GM12878 (cell line): Measurements from ENCODE around the gene MAN1A1.

Experiments
- HDGF ChIP-seq: fragments of 450-650 bp; IDR thresholded peaks from 2 replicates; pipeline ENCODE4 v1.6.1; 2016; ENCODE audit warnings: antibody characterized with exemption
- POLR2A ChIP-seq: IDR thresholded peaks from 2 replicates; pipeline ENCODE4 v1.6.1; 2011; ENCODE audit warnings: low read depth, mild to moderate bottlenecking, low read length
- POLR2AphosphoS5 ChIP-seq: IDR thresholded peaks from 2 replicates; pipeline ENCODE4 v1.6.1; 2011; ENCODE audit warnings: mild to moderate bottlenecking, low read length, inconsistent platforms
- RUNX3 ChIP-seq: IDR thresholded peaks from 2 replicates; pipeline ENCODE4 v1.6.1; 2012; ENCODE audit warnings: low read length, inconsistent platforms
- TAF1 ChIP-seq: IDR thresholded peaks from 2 replicates; pipeline ENCODE4 v1.6.1; 2011; ENCODE audit warnings: mild to moderate bottlenecking, low read depth, low read length, borderline replicate concordance
- ZNF384 ChIP-seq: IDR thresholded peaks from 2 replicates; pipeline ENCODE4 v1.6.1; 2012; ENCODE audit warnings: low read depth, mild to moderate bottlenecking, low read length, improper control_type of control experiment, borderline replicate concordance
- TF ChIP-seq, protein P1 (sequence below): IDR thresholded peaks from 2 replicates; pipeline ENCODE4 v1.6.1; 2012; ENCODE audit warnings: low read depth, low read length, improper control_type of control experiment
- TF ChIP-seq, protein P2 (sequence below), 3 experiments: IDR thresholded peaks in 2 of 3; conservative IDR thresholded peaks in 1 of 3; 2 replicates each; pipeline ENCODE4 v1.5.1; 2011; ENCODE audit warnings: low read depth in 3 of 3, low read length in 3 of 3, mild to moderate bottlenecking in 3 of 3, control low read depth in 2 of 3, moderate library complexity in 2 of 3, inconsistent platforms in 1 of 3, mixed read lengths in 1 of 3; ENCODE audit not compliant: control insufficient read depth in 2 of 3, insufficient read depth in 1 of 3; ENCODE audit errors: extremely low read depth in 1 of 3

DNA sequence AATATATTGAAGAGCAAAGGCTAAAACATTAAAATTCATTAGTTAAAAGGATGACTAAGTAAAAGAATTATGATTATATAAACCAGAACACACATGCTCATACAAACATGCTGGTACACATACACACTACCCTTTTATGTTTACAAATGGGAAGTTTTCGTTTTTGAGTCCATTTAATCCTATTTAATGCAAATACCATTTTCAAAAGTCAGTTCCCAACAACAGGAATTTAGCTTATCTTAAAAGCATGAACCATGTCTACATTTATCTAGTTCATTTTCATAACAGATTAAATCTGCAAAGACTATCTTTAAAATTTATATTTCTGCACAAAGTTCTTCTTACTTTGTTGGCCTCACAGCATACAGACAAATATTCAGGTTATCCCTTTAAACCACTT is 42.5 kb downstream of the MAN1A1 start:
- TF ChIP-seq ZNF384 (no peak), TAF1 (no peak), HDGF (no peak), RUNX3 (no peak), POLR2A (no peak), POLR2AphosphoS5 (no peak)
- TF ChIP-seq, protein P1, sequence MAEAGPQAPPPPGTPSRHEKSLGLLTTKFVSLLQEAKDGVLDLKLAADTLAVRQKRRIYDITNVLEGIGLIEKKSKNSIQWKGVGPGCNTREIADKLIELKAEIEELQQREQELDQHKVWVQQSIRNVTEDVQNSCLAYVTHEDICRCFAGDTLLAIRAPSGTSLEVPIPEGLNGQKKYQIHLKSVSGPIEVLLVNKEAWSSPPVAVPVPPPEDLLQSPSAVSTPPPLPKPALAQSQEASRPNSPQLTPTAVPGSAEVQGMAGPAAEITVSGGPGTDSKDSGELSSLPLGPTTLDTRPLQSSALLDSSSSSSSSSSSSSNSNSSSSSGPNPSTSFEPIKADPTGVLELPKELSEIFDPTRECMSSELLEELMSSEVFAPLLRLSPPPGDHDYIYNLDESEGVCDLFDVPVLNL = no peak
- TF ChIP-seq, protein P2, sequence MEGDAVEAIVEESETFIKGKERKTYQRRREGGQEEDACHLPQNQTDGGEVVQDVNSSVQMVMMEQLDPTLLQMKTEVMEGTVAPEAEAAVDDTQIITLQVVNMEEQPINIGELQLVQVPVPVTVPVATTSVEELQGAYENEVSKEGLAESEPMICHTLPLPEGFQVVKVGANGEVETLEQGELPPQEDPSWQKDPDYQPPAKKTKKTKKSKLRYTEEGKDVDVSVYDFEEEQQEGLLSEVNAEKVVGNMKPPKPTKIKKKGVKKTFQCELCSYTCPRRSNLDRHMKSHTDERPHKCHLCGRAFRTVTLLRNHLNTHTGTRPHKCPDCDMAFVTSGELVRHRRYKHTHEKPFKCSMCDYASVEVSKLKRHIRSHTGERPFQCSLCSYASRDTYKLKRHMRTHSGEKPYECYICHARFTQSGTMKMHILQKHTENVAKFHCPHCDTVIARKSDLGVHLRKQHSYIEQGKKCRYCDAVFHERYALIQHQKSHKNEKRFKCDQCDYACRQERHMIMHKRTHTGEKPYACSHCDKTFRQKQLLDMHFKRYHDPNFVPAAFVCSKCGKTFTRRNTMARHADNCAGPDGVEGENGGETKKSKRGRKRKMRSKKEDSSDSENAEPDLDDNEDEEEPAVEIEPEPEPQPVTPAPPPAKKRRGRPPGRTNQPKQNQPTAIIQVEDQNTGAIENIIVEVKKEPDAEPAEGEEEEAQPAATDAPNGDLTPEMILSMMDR (IDR thresholded peaks at IDR 0.05 in 2 of 3, conservative IDR thresholded peaks at IDR 0.05 in 1 of 3; ENCODE audit: control insufficient read depth in 2 of 3, extremely low read depth in 1 of 3, insufficient read depth in 1 of 3, low read depth in 3 of 3, low read length in 3 of 3) = no peak
